Upper lobe of left lung (tissue), 6 donors: ENCODE results near the gene PPP4R3B. TPM values are rescaled to one million over a fixed set of nuclear protein-coding genes. Genes with fewer than 3 reads are reported as not detected.
"Not testable (repeated sequence)": the region's sequence is repeated elsewhere in the genome, so short reads cannot be mapped to it uniquely, and the experiment has no call there.

Experiments
- ATAC-seq, 2 donors: fragments of 200-7000 bp; cut with Tn5 transposase; one replicate each; pipeline ENCODE4 v1.9.1; 2022; ENCODE audit warnings: mild to moderate bottlenecking in 2 of 2, moderate library complexity in 2 of 2; ENCODE audit not compliant: low FRiP score in 2 of 2
- DNase-seq, 2 donors: peaks; one replicate each; pipeline ENCODE4 v3.0.0-alpha.2; 2019 to 2020
- H3K27ac ChIP-seq, 4 donors: fragments of 200-600 bp; sonication (generic); one replicate each; pipeline ENCODE4 v1.5.1; 2016 to 2019
- H3K27me3 ChIP-seq, 4 donors: fragments of 200-600 bp; sonication (generic); one replicate each; pipeline ENCODE4 v1.5.1; 2017 to 2019
- H3K36me3 ChIP-seq, 4 donors: fragments of 200-600 bp; sonication (generic); one replicate each; pipeline ENCODE4 v1.5.1; 2016 to 2019
- H3K4me1 ChIP-seq, 4 donors: fragments of 200-600 bp; sonication (generic); one replicate each; pipeline ENCODE4 v1.5.1; 2018 to 2019
- H3K4me3 ChIP-seq, 4 donors: fragments of 200-600 bp; sonication (generic); one replicate each; pipeline ENCODE4 v1.5.1; 2017 to 2019; ENCODE audit warnings: mild to moderate bottlenecking in 2 of 4, moderate library complexity in 1 of 4
- H3K9me3 ChIP-seq, 4 donors: fragments of 200-600 bp; sonication (generic); one replicate each; pipeline ENCODE4 v1.5.1; 2018 to 2019
- CTCF ChIP-seq, 6 experiments: fragments of 450-650 bp in 4 of 6; fragments of 200-600 bp in 2 of 6; sonication (generic) in 2 of 6; IDR thresholded peaks; one replicate each; pipeline ENCODE4 v1.5.1; 2016 to 2019; ENCODE audit warnings: antibody characterized with exemption in 6 of 6
- EP300 ChIP-seq, 4 donors: sonication (generic); formaldehyde crosslinking; IDR thresholded peaks; one replicate each; pipeline ENCODE4 v1.5.1; 2017; ENCODE audit warnings: antibody characterized with exemption in 4 of 4, control low read depth in 2 of 4
- POLR2A ChIP-seq, 4 donors: fragments of 450-650 bp; IDR thresholded peaks; one replicate each; pipeline ENCODE4 v1.5.1; 2016 to 2017; ENCODE audit warnings: antibody characterized with exemption in 4 of 4, mild to moderate bottlenecking in 2 of 4
- POLR2AphosphoS5 ChIP-seq, 2 donors: sonication (generic); formaldehyde crosslinking; IDR thresholded peaks; one replicate each; pipeline ENCODE4 v1.5.1; 2017; ENCODE audit warnings: antibody characterized with exemption in 2 of 2
- WGBS, 2 donors: methylation state at CpG; one replicate each; pipeline ENCODE4 v1.1.5; 2017 to 2018; 5-methylcytosine and 5-hydroxymethylcytosine counted together
- total RNA-seq, 6 donors: library from RNA; depleted of rRNA in 4 of 6; stranded (reverse); fragments of >200 nt in 4 of 6; gene quantifications; one replicate each; pipeline versions ENCODE4 v1.1.0 to v1.2.1, GENCODE V29; 2016 to 2021
- donor health status: DM: no; HTN: no; CAD: no; lungs with moderate emphysema.
- donor health status: DM: no; HTN: yes; CAD: no; lungs with severe emphysema.

PPP4R3B gene
- total RNA-seq, 6 donors from 2014 or later, result 37.2 to 117 (median 53.7) TPM

DNA sequence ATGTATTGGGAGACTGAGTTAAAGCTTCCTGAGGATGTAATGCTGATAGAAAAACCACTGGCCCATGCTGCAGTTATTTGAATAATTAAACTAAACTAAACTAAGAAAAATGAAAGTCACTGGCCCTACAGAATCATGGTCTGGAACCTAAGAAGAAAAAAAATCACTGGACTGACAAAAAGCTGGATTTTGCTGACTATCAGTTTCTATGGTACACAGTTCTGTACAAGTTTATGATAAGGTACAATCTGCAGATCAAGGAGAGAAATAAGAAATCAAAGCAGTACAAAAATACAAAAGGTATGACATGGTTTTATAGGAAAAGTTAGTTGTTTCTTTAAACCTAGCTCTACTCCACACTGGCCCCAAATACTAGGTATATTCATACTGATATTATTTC is 15.6 kb downstream of the PPP4R3B start:
- Histone ChIP-seq H3K36me3 (peaks cover 0 to 63% (median 22%) of the 10 kb centered on the region in 4 donors), H3K27me3 (no peaks in the 10 kb centered on the region), H3K27ac (no peak overlapping the region), H3K4me1 (peaks cover 0 to 18% (median 7%) of the 10 kb centered on the region in 4 donors), H3K4me3 (no peak overlapping the region), H3K9me3 (no peaks in the 10 kb centered on the region)
- TF ChIP-seq POLR2AphosphoS5 (IDR thresholded peaks at IDR 0.05) (no peak), EP300 (IDR thresholded peaks at IDR 0.05) (no peak), POLR2A (IDR thresholded peaks at IDR 0.05) (no peak), CTCF (IDR thresholded peaks at IDR 0.05) (no peak)
- no peak for DNase-seq
- ATAC-seq, result no peak

GRCh38 chr2:55598056-55598795 is 19.2 kb downstream of the PPP4R3B start:
- Histone ChIP-seq H3K36me3 (peaks cover 0 to 79% (median 24%) of the 10 kb centered on the region in 4 donors), H3K4me3 (no peak overlapping the region), H3K9me3 (no peaks in the 10 kb centered on the region), H3K27ac (no peak overlapping the region), H3K4me1 (peaks cover 0 to 7% (median 4%) of the 10 kb centered on the region in 4 donors), H3K27me3 (no peaks in the 10 kb centered on the region)
- no peak for ATAC-seq
- no peak for DNase-seq
- 87 to 89% methylated on average over 11 of the region's 11 CpGs for WGBS, 2 donors
- no peak for TF ChIP-seq CTCF (IDR thresholded peaks at IDR 0.05)
- TF ChIP-seq EP300 (IDR thresholded peaks at IDR 0.05), result no peak
- TF ChIP-seq POLR2A (IDR thresholded peaks at IDR 0.05), result no peak
- no peak for TF ChIP-seq POLR2AphosphoS5 (IDR thresholded peaks at IDR 0.05)

- not testable (repeated sequence) for H3K4me3 ChIP-seq, H3K27me3 ChIP-seq, H3K9me3 ChIP-seq, ATAC-seq, H3K27ac ChIP-seq, DNase-seq, H3K4me1 ChIP-seq
- 94 to 98% methylated on average over 6 of the region's 6 CpGs for WGBS, 2 donors
- peaks cover 0 to 64% (median 21%) of the 10 kb centered on the region in 4 donors for H3K36me3 ChIP-seq
Observed at GRCh38 chr2:55596795-55597194, 20.6 kb downstream of the PPP4R3B start.

DNA sequence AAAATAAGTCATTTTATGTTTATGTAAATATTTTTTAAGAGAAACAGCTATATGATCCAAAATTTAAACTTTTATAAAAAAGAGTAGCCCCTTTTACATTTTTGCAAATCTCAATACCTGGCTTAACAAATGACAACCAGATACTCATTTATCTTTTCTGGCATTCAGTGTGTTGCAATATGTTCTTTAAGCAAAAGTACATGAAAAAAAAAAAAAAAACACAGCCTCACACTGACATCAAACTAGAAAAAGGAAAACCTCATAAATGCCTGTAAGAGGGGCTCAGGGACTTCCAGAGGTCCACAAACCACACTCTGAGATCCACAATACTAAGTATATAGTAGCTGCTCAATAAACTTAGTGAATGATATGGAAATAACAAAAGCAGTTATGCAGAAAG is 21.9 kb downstream of the PPP4R3B start:
- H3K27ac ChIP-seq, result no peak overlapping the region
- no peak for TF ChIP-seq POLR2AphosphoS5 (IDR thresholded peaks at IDR 0.05)
- TF ChIP-seq CTCF (IDR thresholded peaks at IDR 0.05), result no peak
- no peak for TF ChIP-seq EP300 (IDR thresholded peaks at IDR 0.05)
- TF ChIP-seq POLR2A (IDR thresholded peaks at IDR 0.05), result no peak
- ATAC-seq (no peak), DNase-seq (no peak)
- no peaks in the 10 kb centered on the region for H3K9me3 ChIP-seq
- peaks cover 0 to 55% (median 21%) of the 10 kb centered on the region in 4 donors for H3K36me3 ChIP-seq
- H3K27me3 ChIP-seq, result no peaks in the 10 kb centered on the region
- peaks cover 0 to 9% (median 3%) of the 10 kb centered on the region in 4 donors for H3K4me1 ChIP-seq
- H3K4me3 ChIP-seq, result no peak overlapping the region

DNA sequence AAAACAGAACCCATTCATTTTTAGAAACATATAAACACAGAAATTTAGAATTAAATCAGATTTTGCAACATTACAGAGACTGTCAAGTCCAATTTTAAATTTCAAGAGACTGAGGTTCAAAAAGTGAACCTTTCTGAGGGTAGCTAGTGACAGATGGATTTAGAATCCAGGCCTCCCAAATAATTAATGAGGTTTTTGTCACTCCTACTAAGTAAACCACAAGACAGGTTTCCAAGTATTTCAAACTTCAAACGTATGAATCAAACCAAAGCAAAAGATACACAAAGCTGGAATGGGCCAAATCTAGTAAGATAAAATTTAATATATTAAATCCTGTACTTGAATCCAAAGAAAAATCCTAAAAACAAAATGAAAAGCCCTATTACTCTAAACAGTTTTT is 25.3 kb downstream of the PPP4R3B start:
- Histone ChIP-seq H3K27me3 (no peaks in the 10 kb centered on the region), H3K4me1 (peaks cover 0 to 9% (median 3%) of the 10 kb centered on the region in 4 donors), H3K4me3 (no peak overlapping the region), H3K36me3 (peaks cover 0 to 39% (median 5%) of the 10 kb centered on the region in 4 donors), H3K27ac (no peak overlapping the region), H3K9me3 (no peaks in the 10 kb centered on the region)
- WGBS, 2 donors, result 32 to 53% methylated on average over 1 of the region's 1 CpG
- TF ChIP-seq POLR2AphosphoS5 (IDR thresholded peaks at IDR 0.05), result no peak
- TF ChIP-seq EP300 (IDR thresholded peaks at IDR 0.05), result no peak
- no peak for TF ChIP-seq CTCF (IDR thresholded peaks at IDR 0.05)
- no peak for TF ChIP-seq POLR2A (IDR thresholded peaks at IDR 0.05)
- no peak for ATAC-seq
- DNase-seq, result no peak
